HG02852 (cell line): ENCODE data around the gene DNAH8.
A peak's percentile ranks its signal among the peaks of the same experiment; 100 is the strongest.
"Not testable (repeated sequence)": the region's sequence is repeated elsewhere in the genome, so short reads cannot be mapped to it uniquely, and the experiment has no call there.

Experiments used
- ATAC-seq: cut with Tn5 transposase; IDR thresholded peaks from one replicate; pipeline ENCODE4 v1.9.1; 2021; ENCODE audit warnings: mild to moderate bottlenecking, moderate library complexity; ENCODE audit not compliant: unreplicated experiment

DNAH8 gene

GRCh38 chr6:38794682-38795081 is 79.6 kb downstream of the DNAH8 start:
- ATAC-seq: no peak

GRCh38 chr6:38796006-38796405 is 80.9 kb downstream of the DNAH8 start:
- no peak for ATAC-seq

GRCh38 chr6:38796437-38796836 is 81.3 kb downstream of the DNAH8 start:
- ATAC-seq: not testable (repeated sequence)

GRCh38 chr6:38796850-38797249 is 81.7 kb downstream of the DNAH8 start:
- ATAC-seq: no peak

GRCh38 chr6:38797391-38797790 is 82.3 kb downstream of the DNAH8 start:
- no peak for ATAC-seq

- ATAC-seq: no peak
These were observed 84.5 kb downstream of the DNAH8 start for GRCh38 chr6:38799529-38800184.

GRCh38 chr6:38801305-38801704 is 86.2 kb downstream of the DNAH8 start:
- ATAC-seq: no peak

- ATAC-seq: no peak
These were observed 87.4 kb downstream of the DNAH8 start for GRCh38 chr6:38802497-38802896.

GRCh38 chr6:38803129-38803528 is 88.0 kb downstream of the DNAH8 start:
- no peak for ATAC-seq

- ATAC-seq: no peak
These were observed 89.2 kb downstream of the DNAH8 start for GRCh38 chr6:38804358-38804757.

- no peak for ATAC-seq
These were observed 90.1 kb downstream of the DNAH8 start for GRCh38 chr6:38805127-38805655.

- no peak for ATAC-seq
These were observed 90.6 kb downstream of the DNAH8 start for GRCh38 chr6:38805692-38806091.

GRCh38 chr6:38806271-38806670 is 91.2 kb downstream of the DNAH8 start:
- peak; percentile 75 for ATAC-seq

GRCh38 chr6:38806833-38807232 is 91.7 kb downstream of the DNAH8 start:
- ATAC-seq: no peak

- no peak for ATAC-seq
These were observed 92.9 kb downstream of the DNAH8 start for GRCh38 chr6:38808039-38808438.

- ATAC-seq: no peak
These were observed 98.1 kb downstream of the DNAH8 start for GRCh38 chr6:38813041-38813823.

GRCh38 chr6:38814761-38815160 is 99.7 kb downstream of the DNAH8 start:
- ATAC-seq: no peak

- no peak for ATAC-seq
These were observed 100.1 kb downstream of the DNAH8 start for GRCh38 chr6:38815250-38815649.

- ATAC-seq: no peak
These were observed 103.6 kb downstream of the DNAH8 start for GRCh38 chr6:38818691-38819090.

GRCh38 chr6:38822963-38823362 is 107.9 kb downstream of the DNAH8 start:
- ATAC-seq: no peak

- ATAC-seq: no peak
These were observed 109.3 kb downstream of the DNAH8 start for GRCh38 chr6:38824243-38824894.

- ATAC-seq: no peak
These were observed 111.9 kb downstream of the DNAH8 start for GRCh38 chr6:38827024-38827423.
